GM12878 (cell line): ENCODE measurements around the gene RAC2. TPM values are rescaled to one million over a fixed set of nuclear protein-coding genes. Genes with fewer than 3 reads are reported as not detected.

Experiments used
- EZH2 ChIP-seq: IDR thresholded peaks from 2 replicates; pipeline ENCODE4 v1.6.1; 2012; ENCODE audit warnings: low read depth, mild to moderate bottlenecking, control low read depth, inconsistent platforms, low read length, borderline replicate concordance; ENCODE audit not compliant: control insufficient read depth
- FOXK2 ChIP-seq: fragments of 450-650 bp; IDR thresholded peaks from 2 replicates; pipeline ENCODE4 v1.6.1; 2017; ENCODE audit warnings: mild to moderate bottlenecking, moderate library complexity
- GABPA ChIP-seq: IDR thresholded peaks from 2 replicates; pipeline ENCODE4 v1.6.1; 2014; ENCODE audit warnings: antibody characterized with exemption, low read depth, mild to moderate bottlenecking, inconsistent platforms
- JUNB ChIP-seq: IDR thresholded peaks from 2 replicates; pipeline ENCODE4 v1.6.1; 2016; ENCODE audit warnings: antibody characterized with exemption, mild to moderate bottlenecking
- RAD51 ChIP-seq: fragments of 450-650 bp; IDR thresholded peaks from 2 replicates; pipeline ENCODE4 v1.6.1; 2016; ENCODE audit warnings: moderate library complexity, mild to moderate bottlenecking, inconsistent platforms
- RFX5 ChIP-seq: IDR thresholded peaks from 2 replicates; pipeline ENCODE4 v1.6.1; 2011; ENCODE audit warnings: low read depth, low read length, improper control_type of control experiment
- SMC3 ChIP-seq: IDR thresholded peaks from 2 replicates; pipeline ENCODE4 v1.6.1; 2011; ENCODE audit warnings: low read length, improper control_type of control experiment, borderline replicate concordance
- TAF1 ChIP-seq: IDR thresholded peaks from 2 replicates; pipeline ENCODE4 v1.6.1; 2011; ENCODE audit warnings: mild to moderate bottlenecking, low read depth, low read length, borderline replicate concordance
- polyA plus RNA-seq, 11 experiments: library from polyadenylated mRNA; depleted of rRNA in 4 of 11; unstranded in 6 of 11; stranded (reverse) in 5 of 11; fragments of >200 nt; fragmentation: Nextera tagmentation in 4 of 11; fragmentation: Illumina TruSeq in 1 of 11; extraction: Ambion mirVana in 4 of 11; extraction: Trizol in 1 of 11; gene quantifications; 1 replicate in 1 of 11; 2 replicates in 10 of 11; pipeline versions ENCODE4 v1.2.1 to v1.2.3, GENCODE V29; 2011 to 2016; ENCODE audit warnings: inconsistent platforms in 2 of 11, missing spikeins in 2 of 11, low read depth in 1 of 11
- total RNA-seq, 4 experiments: library from RNA; depleted of rRNA in 3 of 4; stranded (reverse); fragments of >200 nt in 3 of 4; fragmentation: Illumina TruSeq in 1 of 4; extraction: Trizol in 1 of 4; gene quantifications; 2 replicates each; pipeline versions ENCODE4 v1.2.1 to v1.2.3, GENCODE V29; 2013 to 2021
- TF ChIP-seq, protein P1 (sequence below): fragments of 450-650 bp; IDR thresholded peaks from 2 replicates; pipeline ENCODE4 v1.6.1; 2017; ENCODE audit warnings: antibody characterized with exemption, mild to moderate bottlenecking, moderate library complexity
- TF ChIP-seq, protein P2 (sequence below): IDR thresholded peaks from 2 replicates; pipeline ENCODE4 v1.6.1; 2012; ENCODE audit warnings: low read length, inconsistent platforms
- TF ChIP-seq, protein P3 (sequence below): fragments of 450-650 bp; IDR thresholded peaks from 2 replicates; pipeline ENCODE4 v1.6.1; 2018; ENCODE audit warnings: borderline replicate concordance, mild to moderate bottlenecking; ENCODE audit not compliant: partially characterized antibody
- TF ChIP-seq, protein P4 (sequence below): fragments of 450-650 bp; IDR thresholded peaks from 2 replicates; pipeline ENCODE4 v1.6.1; 2016; ENCODE audit warnings: mild to moderate bottlenecking, moderate library complexity, borderline replicate concordance
- TF ChIP-seq, protein P5 (sequence below): fragments of 450-650 bp; IDR thresholded peaks from 2 replicates; pipeline ENCODE4 v1.6.1; 2017; ENCODE audit warnings: mild to moderate bottlenecking, low read depth, inconsistent platforms; ENCODE audit not compliant: poor library complexity, severe bottlenecking

Gene RAC2
- total and polyA plus RNA-seq, 10 of the 15 experiments (the other 5 are each of a cell fraction or from before 2014, with no cell fraction given): 102 to 386 (median 304) TPM

DNA sequence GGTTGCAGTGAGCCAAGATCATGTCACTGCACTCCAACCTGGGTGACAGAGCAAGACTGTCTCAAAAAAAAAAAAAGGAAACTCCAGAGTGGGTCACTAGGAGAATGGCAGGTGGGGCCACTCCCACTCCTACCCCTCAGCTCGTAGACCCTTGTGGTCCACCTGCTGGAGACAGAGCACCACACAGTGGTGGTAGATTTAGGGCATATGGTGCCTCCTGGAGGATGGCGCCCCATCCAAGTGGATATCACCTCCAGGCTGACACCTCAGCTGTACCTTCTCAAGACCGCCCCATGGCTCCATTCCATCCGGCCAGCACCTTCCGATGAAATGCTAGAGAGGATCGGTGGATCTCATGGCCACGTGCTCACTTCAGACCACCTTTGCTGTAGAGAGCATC is 44.5 kb upstream of the RAC2 start (continued):
- TF ChIP-seq, protein P1, sequence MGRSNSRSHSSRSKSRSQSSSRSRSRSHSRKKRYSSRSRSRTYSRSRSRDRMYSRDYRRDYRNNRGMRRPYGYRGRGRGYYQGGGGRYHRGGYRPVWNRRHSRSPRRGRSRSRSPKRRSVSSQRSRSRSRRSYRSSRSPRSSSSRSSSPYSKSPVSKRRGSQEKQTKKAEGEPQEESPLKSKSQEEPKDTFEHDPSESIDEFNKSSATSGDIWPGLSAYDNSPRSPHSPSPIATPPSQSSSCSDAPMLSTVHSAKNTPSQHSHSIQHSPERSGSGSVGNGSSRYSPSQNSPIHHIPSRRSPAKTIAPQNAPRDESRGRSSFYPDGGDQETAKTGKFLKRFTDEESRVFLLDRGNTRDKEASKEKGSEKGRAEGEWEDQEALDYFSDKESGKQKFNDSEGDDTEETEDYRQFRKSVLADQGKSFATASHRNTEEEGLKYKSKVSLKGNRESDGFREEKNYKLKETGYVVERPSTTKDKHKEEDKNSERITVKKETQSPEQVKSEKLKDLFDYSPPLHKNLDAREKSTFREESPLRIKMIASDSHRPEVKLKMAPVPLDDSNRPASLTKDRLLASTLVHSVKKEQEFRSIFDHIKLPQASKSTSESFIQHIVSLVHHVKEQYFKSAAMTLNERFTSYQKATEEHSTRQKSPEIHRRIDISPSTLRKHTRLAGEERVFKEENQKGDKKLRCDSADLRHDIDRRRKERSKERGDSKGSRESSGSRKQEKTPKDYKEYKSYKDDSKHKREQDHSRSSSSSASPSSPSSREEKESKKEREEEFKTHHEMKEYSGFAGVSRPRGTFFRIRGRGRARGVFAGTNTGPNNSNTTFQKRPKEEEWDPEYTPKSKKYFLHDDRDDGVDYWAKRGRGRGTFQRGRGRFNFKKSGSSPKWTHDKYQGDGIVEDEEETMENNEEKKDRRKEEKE: no peak
- no peak for TF ChIP-seq JUNB
- TF ChIP-seq, protein P2, sequence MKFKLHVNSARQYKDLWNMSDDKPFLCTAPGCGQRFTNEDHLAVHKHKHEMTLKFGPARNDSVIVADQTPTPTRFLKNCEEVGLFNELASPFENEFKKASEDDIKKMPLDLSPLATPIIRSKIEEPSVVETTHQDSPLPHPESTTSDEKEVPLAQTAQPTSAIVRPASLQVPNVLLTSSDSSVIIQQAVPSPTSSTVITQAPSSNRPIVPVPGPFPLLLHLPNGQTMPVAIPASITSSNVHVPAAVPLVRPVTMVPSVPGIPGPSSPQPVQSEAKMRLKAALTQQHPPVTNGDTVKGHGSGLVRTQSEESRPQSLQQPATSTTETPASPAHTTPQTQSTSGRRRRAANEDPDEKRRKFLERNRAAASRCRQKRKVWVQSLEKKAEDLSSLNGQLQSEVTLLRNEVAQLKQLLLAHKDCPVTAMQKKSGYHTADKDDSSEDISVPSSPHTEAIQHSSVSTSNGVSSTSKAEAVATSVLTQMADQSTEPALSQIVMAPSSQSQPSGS: no peak
- TF ChIP-seq, protein P3, sequence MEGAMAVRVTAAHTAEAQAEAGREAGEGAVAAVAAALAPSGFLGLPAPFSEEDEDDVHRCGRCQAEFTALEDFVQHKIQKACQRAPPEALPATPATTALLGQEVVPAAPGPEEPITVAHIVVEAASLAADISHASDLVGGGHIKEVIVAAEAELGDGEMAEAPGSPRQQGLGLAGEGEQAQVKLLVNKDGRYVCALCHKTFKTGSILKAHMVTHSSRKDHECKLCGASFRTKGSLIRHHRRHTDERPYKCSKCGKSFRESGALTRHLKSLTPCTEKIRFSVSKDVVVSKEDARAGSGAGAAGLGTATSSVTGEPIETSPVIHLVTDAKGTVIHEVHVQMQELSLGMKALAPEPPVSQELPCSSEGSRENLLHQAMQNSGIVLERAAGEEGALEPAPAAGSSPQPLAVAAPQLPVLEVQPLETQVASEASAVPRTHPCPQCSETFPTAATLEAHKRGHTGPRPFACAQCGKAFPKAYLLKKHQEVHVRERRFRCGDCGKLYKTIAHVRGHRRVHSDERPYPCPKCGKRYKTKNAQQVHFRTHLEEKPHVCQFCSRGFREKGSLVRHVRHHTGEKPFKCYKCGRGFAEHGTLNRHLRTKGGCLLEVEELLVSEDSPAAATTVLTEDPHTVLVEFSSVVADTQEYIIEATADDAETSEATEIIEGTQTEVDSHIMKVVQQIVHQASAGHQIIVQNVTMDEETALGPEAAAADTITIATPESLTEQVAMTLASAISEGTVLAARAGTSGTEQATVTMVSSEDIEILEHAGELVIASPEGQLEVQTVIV: no peak
- no peak for TF ChIP-seq EZH2
- TF ChIP-seq, protein P4, sequence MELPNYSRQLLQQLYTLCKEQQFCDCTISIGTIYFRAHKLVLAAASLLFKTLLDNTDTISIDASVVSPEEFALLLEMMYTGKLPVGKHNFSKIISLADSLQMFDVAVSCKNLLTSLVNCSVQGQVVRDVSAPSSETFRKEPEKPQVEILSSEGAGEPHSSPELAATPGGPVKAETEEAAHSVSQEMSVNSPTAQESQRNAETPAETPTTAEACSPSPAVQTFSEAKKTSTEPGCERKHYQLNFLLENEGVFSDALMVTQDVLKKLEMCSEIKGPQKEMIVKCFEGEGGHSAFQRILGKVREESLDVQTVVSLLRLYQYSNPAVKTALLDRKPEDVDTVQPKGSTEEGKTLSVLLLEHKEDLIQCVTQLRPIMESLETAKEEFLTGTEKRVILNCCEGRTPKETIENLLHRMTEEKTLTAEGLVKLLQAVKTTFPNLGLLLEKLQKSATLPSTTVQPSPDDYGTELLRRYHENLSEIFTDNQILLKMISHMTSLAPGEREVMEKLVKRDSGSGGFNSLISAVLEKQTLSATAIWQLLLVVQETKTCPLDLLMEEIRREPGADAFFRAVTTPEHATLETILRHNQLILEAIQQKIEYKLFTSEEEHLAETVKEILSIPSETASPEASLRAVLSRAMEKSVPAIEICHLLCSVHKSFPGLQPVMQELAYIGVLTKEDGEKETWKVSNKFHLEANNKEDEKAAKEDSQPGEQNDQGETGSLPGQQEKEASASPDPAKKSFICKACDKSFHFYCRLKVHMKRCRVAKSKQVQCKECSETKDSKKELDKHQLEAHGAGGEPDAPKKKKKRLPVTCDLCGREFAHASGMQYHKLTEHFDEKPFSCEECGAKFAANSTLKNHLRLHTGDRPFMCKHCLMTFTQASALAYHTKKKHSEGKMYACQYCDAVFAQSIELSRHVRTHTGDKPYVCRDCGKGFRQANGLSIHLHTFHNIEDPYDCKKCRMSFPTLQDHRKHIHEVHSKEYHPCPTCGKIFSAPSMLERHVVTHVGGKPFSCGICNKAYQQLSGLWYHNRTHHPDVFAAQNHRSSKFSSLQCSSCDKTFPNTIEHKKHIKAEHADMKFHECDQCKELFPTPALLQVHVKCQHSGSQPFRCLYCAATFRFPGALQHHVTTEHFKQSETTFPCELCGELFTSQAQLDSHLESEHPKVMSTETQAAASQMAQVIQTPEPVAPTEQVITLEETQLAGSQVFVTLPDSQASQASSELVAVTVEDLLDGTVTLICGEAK: no peak
- no peak for TF ChIP-seq RAD51
- TF ChIP-seq TAF1: no peak
- no peak for TF ChIP-seq GABPA
- TF ChIP-seq RFX5: no peak
- no peak for TF ChIP-seq SMC3
- TF ChIP-seq FOXK2: no peak
- TF ChIP-seq, protein P5, sequence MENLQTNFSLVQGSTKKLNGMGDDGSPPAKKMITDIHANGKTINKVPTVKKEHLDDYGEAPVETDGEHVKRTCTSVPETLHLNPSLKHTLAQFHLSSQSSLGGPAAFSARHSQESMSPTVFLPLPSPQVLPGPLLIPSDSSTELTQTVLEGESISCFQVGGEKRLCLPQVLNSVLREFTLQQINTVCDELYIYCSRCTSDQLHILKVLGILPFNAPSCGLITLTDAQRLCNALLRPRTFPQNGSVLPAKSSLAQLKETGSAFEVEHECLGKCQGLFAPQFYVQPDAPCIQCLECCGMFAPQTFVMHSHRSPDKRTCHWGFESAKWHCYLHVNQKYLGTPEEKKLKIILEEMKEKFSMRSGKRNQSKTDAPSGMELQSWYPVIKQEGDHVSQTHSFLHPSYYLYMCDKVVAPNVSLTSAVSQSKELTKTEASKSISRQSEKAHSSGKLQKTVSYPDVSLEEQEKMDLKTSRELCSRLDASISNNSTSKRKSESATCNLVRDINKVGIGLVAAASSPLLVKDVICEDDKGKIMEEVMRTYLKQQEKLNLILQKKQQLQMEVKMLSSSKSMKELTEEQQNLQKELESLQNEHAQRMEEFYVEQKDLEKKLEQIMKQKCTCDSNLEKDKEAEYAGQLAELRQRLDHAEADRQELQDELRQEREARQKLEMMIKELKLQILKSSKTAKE: no peak
- TF ChIP-seq, all 136 proteins: peak for 0
